Heart right ventricle (tissue), 16 donors: Measurements from ENCODE around the gene IFI27. TPM values are rescaled to one million over a fixed set of nuclear protein-coding genes. Genes with fewer than 3 reads are reported as not detected.

Experiments
- ATAC-seq, 8 donors: fragments of 200-7000 bp; cut with Tn5 transposase; one replicate each; pipeline ENCODE4 v1.9.1; 2020; ENCODE audit warnings: mild to moderate bottlenecking in 8 of 8, moderate library complexity in 8 of 8, moderate number of reproducible peaks in 1 of 8
- DNase-seq, 2 donors: peaks; one replicate each; pipeline ENCODE4 v3.0.0-alpha.2; 2020
- H3K27ac ChIP-seq, 10 donors: fragments of 200-600 bp; sonication (generic) in 2 of 10; one replicate each; pipeline versions ENCODE4 v1.5.0 to v1.8.0; 2020 to 2022; ENCODE audit warnings: mild to moderate bottlenecking in 3 of 10
- H3K27me3 ChIP-seq, 7 donors: fragments of 200-600 bp; one replicate each; pipeline ENCODE4 v1.8.0; 2021 to 2022; ENCODE audit warnings: mild to moderate bottlenecking in 2 of 7
- H3K36me3 ChIP-seq, 9 donors: fragments of 200-600 bp; sonication (generic) in 1 of 9; one replicate each; pipeline versions ENCODE4 v1.5.0 to v1.8.0; 2020 to 2022; ENCODE audit warnings: mild to moderate bottlenecking in 2 of 9
- H3K4me1 ChIP-seq, 9 donors: fragments of 200-600 bp; sonication (generic) in 1 of 9; one replicate each; pipeline versions ENCODE4 v1.5.0 to v1.8.0; 2020 to 2022; ENCODE audit warnings: mild to moderate bottlenecking in 4 of 9
- H3K4me3 ChIP-seq, 10 donors: fragments of 200-600 bp; sonication (generic) in 2 of 10; one replicate each; pipeline versions ENCODE4 v1.5.0 to v1.8.0; 2020 to 2022; ENCODE audit warnings: mild to moderate bottlenecking in 7 of 10, moderate library complexity in 2 of 10
- H3K9me3 ChIP-seq, 11 donors: fragments of 200-600 bp in 10 of 11; sonication (generic) in 2 of 11; one replicate each; pipeline versions ENCODE4 v1.5.0 to v1.8.0; 2013 to 2022; ENCODE audit warnings: mild to moderate bottlenecking in 2 of 11, control low read depth in 1 of 11, moderate library complexity in 1 of 11
- CTCF ChIP-seq, 9 donors: fragments of 200-600 bp; sonication (generic) in 2 of 9; IDR thresholded peaks; one replicate each; pipeline versions ENCODE4 v1.5.0 to v1.8.0; 2021 to 2022; ENCODE audit warnings: antibody characterized with exemption in 9 of 9, mild to moderate bottlenecking in 5 of 9, moderate library complexity in 1 of 9
- WGBS, 2 donors: extraction: QIAGEN DNeasy Blood & Tissue Kit; methylation state at CpG; one replicate each; pipeline ENCODE4 v1.1.7; 2013; ENCODE audit warnings: inconsistent platforms in 1 of 2; 5-methylcytosine and 5-hydroxymethylcytosine counted together
- intact Hi-C, 10 donors: fragments of 100-400 bp; cut with DNase I; formaldehyde crosslinking; loops; one replicate each; pipeline versions ENCODE4 v1.11.1 to v1.14.2; 2022
- polyA plus RNA-seq, 2 donors: library from polyadenylated mRNA; stranded (reverse); fragments of 200-250 nt; gene quantifications; one replicate each; pipeline ENCODE4 v1.2.3, GENCODE V29; 2013
- total RNA-seq, 10 donors: library from RNA; stranded (reverse); fragmentation: NEBNext Ultra II Directional in 3 of 10; extraction: Animal tissue kit (Norgen Biotek cat#: 25700) in 3 of 10; gene quantifications; one replicate each; pipeline versions ENCODE4 v1.2.1 to v1.2.4, GENCODE V29; 2021 to 2023
- donor health status: Arrhythmogenic right ventricular cardiomyopathy.
- donor health status: ischemic (EF 13 %, LVEDD 7.1; RV severe dilation, severe dysfunction).
- donor health status: healthy with polysubstance abuse.
- donor health status: DM: no; HTN: yes; CAD: no.
- donor health status: DM: no; HTN: no; CAD: no.
- donor health status: ischemic (EF 25% LVEDD 6.9; RV normal size, moderate dysfunction).
- donor health status: ischemic (EF 25% LVEDD 5.7; RV mildly dilated, moderate dysfunction).
- donor health status: healthy.
- donor health status: DM: yes; HTN: yes; CAD: no.
- donor health status: Ischemic cardiomyopathy.
- donor health status: ischemic (EF 35%, LVEDD 5.7; RV mildly dilated, moderate dysfunction).
- donor health status: nonischemic (EF 11% LVEDD 7.7; RV severe dilation, severe dysfunction).
- donor health status: DM: yes; HTN: yes; CAD: no.
- donor health status: PGD.
- donor health status: ischemic (EF 29% LVEDD 5.4; RV normal size, mild dysfunction).
- donor health status: nonischemic (EF 23%, LVEDD 6.1; RV moderate dilation, normal function).

IFI27 gene
- total and polyA plus RNA-seq, 12 donors = 76.5 to 721 (median 174) TPM

- Histone ChIP-seq H3K9me3 (peaks cover 0 to 15% (median 4%) of the 10 kb centered on the region in 11 donors), H3K4me1 (peaks cover 0 to 10% (median under 1%) of the 10 kb centered on the region in 9 donors), H3K4me3 (no peak overlapping the region), H3K27ac (no peak overlapping the region), H3K27me3 (no peaks in the 10 kb centered on the region), H3K36me3 (peaks cover 0 to 9% (median 0%) of the 10 kb centered on the region in 9 donors)
- peak in 1 of 2 donors; percentile 2 for DNase-seq
- ATAC-seq = no peak
- WGBS, 2 donors = 90 to 93% methylated on average over 9 of the region's 9 CpGs
- intact Hi-C loops = loop anchor here in 2 of 10 donors (5.0 kb wide), 2 partner anchors 42 to 87 kb away; partner anchors contain the start of genes DDX24 (in 1 of the 2) and IFI27L1 (in 1 of the 2)
- no peak for TF ChIP-seq CTCF (IDR thresholded peaks at IDR 0.05)
Observed at GRCh38 chr14:94124582-94125377, 14.2 kb downstream of the IFI27 start.

- intact Hi-C loops = loop anchor here in 2 of 10 donors (5.0 kb wide), 2 partner anchors 44 to 89 kb away; partner anchors contain the start of genes DDX24 (in 1 of the 2) and IFI27L1 (in 1 of the 2)
- ATAC-seq (no peak), DNase-seq (peak in 1 of 2 donors; percentile 0)
- no peak for TF ChIP-seq CTCF (IDR thresholded peaks at IDR 0.05)
- Histone ChIP-seq H3K4me1 (peaks cover 0 to 18% (median 9%) of the 10 kb centered on the region in 9 donors), H3K36me3 (peaks cover 0 to 9% (median 0%) of the 10 kb centered on the region in 9 donors), H3K9me3 (peaks cover 0 to 5% (median 0%) of the 10 kb centered on the region in 11 donors), H3K27me3 (no peaks in the 10 kb centered on the region), H3K4me3 (no peak overlapping the region), H3K27ac (no peak overlapping the region)
- 81 to 86% methylated on average over 6 of the region's 6 CpGs for WGBS, 2 donors
Observed at GRCh38 chr14:94125659-94126418, 15.3 kb downstream of the IFI27 start.

GRCh38 chr14:94126419-94126677, 15.8 kb downstream of the IFI27 start:
- H3K27me3 ChIP-seq = no peaks in the 10 kb centered on the region
- DNase-seq = no peak
- no peak for ATAC-seq
- intact Hi-C loops = loop anchor here in 2 of 10 donors (5.0 kb wide), 2 partner anchors 44 to 89 kb away; partner anchors contain the start of genes DDX24 (in 1 of the 2) and IFI27L1 (in 1 of the 2)
- 67 to 78% methylated on average over 1 of the region's 1 CpG for WGBS, 2 donors
- H3K4me3 ChIP-seq = no peak overlapping the region
- H3K27ac ChIP-seq = no peak overlapping the region
- H3K9me3 ChIP-seq = no peaks in the 10 kb centered on the region
- H3K36me3 ChIP-seq = peaks cover 0 to 9% (median 0%) of the 10 kb centered on the region in 9 donors
- TF ChIP-seq CTCF (IDR thresholded peaks at IDR 0.05) = no peak
- H3K4me1 ChIP-seq = peaks cover 0 to 18% (median 9%) of the 10 kb centered on the region in 9 donors

- Histone ChIP-seq H3K4me1 (peaks cover 0 to 18% (median 9%) of the 10 kb centered on the region in 9 donors), H3K27me3 (no peaks in the 10 kb centered on the region), H3K36me3 (peaks cover 0 to 9% (median 0%) of the 10 kb centered on the region in 9 donors), H3K27ac (no peak overlapping the region), H3K4me3 (no peak overlapping the region), H3K9me3 (no peaks in the 10 kb centered on the region)
- DNase-seq = no peak
- WGBS, 2 donors = 86 to 89% methylated on average over 5 of the region's 5 CpGs
- TF ChIP-seq CTCF (IDR thresholded peaks at IDR 0.05) = no peak
- ATAC-seq = no peak
- intact Hi-C loops = loop anchor here in 2 of 10 donors (5.0 kb wide), 2 partner anchors 44 to 89 kb away; partner anchors contain the start of genes DDX24 (in 1 of the 2) and IFI27L1 (in 1 of the 2)
Observed at GRCh38 chr14:94126800-94127199, 16.3 kb downstream of the IFI27 start.
